ENCODE measurements around the gene ATP6V1A. TPM values are rescaled to one million over a fixed set of nuclear protein-coding genes. Genes with fewer than 3 reads are reported as not detected.

Gene ATP6V1A
- total and polyA plus RNA-seq, 2 of the 13 experiments (the other 11 are each of a cell fraction or from before 2014, with no cell fraction given): 23.4 to 95.1 TPM

GRCh38 chr3:113745756-113746547 lies 883 bp upstream of the ATP6V1A start, which contains the start of gene NAA50 (continued):
- TF ChIP-seq ATF2 (CRISPR knock-in tag; IDR thresholded peaks at IDR 0.05): no peak; the same call in 1 of the 2 replicates
- peak; percentile 72; the same call in 1 of the 2 replicates for TF ChIP-seq BORCS8-MEF2B (CRISPR knock-in tag; IDR thresholded peaks at IDR 0.05)
- TF ChIP-seq ZNF24 (IDR thresholded peaks at IDR 0.05): no peak
- TF ChIP-seq, protein P1, sequence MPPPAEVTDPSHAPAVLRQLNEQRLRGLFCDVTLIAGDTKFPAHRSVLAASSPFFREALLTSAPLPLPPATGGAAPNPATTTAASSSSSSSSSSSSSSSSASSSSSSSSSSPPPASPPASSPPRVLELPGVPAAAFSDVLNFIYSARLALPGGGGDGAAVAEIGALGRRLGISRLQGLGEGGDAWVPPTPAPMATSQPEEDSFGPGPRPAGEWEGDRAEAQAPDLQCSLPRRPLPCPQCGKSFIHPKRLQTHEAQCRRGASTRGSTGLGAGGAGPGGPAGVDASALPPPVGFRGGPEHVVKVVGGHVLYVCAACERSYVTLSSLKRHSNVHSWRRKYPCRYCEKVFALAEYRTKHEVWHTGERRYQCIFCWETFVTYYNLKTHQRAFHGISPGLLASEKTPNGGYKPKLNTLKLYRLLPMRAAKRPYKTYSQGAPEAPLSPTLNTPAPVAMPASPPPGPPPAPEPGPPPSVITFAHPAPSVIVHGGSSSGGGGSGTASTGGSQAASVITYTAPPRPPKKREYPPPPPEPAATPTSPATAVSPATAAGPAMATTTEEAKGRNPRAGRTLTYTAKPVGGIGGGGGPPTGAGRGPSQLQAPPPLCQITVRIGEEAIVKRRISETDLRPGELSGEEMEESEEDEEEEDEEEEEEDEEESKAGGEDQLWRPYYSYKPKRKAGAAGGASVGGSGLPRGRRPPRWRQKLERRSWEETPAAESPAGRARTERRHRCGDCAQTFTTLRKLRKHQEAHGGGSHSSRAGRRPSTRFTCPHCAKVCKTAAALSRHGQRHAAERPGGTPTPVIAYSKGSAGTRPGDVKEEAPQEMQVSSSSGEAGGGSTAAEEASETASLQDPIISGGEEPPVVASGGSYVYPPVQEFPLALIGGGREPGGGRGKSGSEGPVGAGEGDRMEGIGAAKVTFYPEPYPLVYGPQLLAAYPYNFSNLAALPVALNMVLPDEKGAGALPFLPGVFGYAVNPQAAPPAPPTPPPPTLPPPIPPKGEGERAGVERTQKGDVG (CRISPR knock-in tag; IDR thresholded peaks at IDR 0.05; ENCODE audit: borderline replicate concordance): 0 out of 2 replicates have a peak, but pooled peaks have one; percentile 6
- TF ChIP-seq SAFB2 (CRISPR knock-in tag; IDR thresholded peaks at IDR 0.05; ENCODE audit: borderline replicate concordance, low read depth): peak; percentile 79
- no peak for TF ChIP-seq U2AF2 (IDR thresholded peaks at IDR 0.05; ENCODE audit: low read depth, low read length)
- no peak for TF ChIP-seq ZIK1 (CRISPR knock-in tag; IDR thresholded peaks at IDR 0.05; ENCODE audit: borderline replicate concordance, low read depth)
- no peak for TF ChIP-seq ZNF432 (CRISPR knock-in tag; IDR thresholded peaks at IDR 0.05; ENCODE audit: borderline replicate concordance)
- peak; percentile 75; the same call in 1 of the 2 replicates for TF ChIP-seq HES4 (CRISPR knock-in tag; IDR thresholded peaks at IDR 0.05; ENCODE audit: borderline replicate concordance)
- TF ChIP-seq ZNF546 (CRISPR knock-in tag; conservative IDR thresholded peaks at IDR 0.05): 0 out of 2 replicates have a peak, but pooled peaks have one; percentile 29
- TF ChIP-seq ZGPAT (CRISPR knock-in tag; IDR thresholded peaks at IDR 0.05): peak; percentile 16; the same call in 1 of the 2 replicates
- TF ChIP-seq ZBTB42 (CRISPR knock-in tag; IDR thresholded peaks at IDR 0.05): no peak
- no peak; the same call in 1 of the 2 replicates for TF ChIP-seq ZNF34 (CRISPR knock-in tag; IDR thresholded peaks at IDR 0.05; ENCODE audit: borderline replicate concordance)
- peak; percentile 86; the same call in 1 of the 2 replicates for TF ChIP-seq DNMT1 (CRISPR knock-in tag; IDR thresholded peaks at IDR 0.05)
- no peak for TF ChIP-seq SIX4 (CRISPR knock-in tag; IDR thresholded peaks at IDR 0.05)
- 0 out of 2 replicates have a peak, but pooled peaks have one; percentile 19 for TF ChIP-seq ZNF510 (CRISPR knock-in tag; IDR thresholded peaks at IDR 0.05; ENCODE audit: low read depth)
- TF ChIP-seq SP2 (CRISPR knock-in tag; IDR thresholded peaks at IDR 0.05): no peak
- TF ChIP-seq, protein P2, sequence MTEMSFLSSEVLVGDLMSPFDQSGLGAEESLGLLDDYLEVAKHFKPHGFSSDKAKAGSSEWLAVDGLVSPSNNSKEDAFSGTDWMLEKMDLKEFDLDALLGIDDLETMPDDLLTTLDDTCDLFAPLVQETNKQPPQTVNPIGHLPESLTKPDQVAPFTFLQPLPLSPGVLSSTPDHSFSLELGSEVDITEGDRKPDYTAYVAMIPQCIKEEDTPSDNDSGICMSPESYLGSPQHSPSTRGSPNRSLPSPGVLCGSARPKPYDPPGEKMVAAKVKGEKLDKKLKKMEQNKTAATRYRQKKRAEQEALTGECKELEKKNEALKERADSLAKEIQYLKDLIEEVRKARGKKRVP (CRISPR knock-in tag; IDR thresholded peaks at IDR 0.05): peak in 1 of 2 experiments; percentile 80; a peak in 2 of 4 replicates
- no peak for TF ChIP-seq NONO (IDR thresholded peaks at IDR 0.05)
- peak; percentile 92 for TF ChIP-seq NONO (CRISPR knock-in tag; conservative IDR thresholded peaks at IDR 0.05)
